Measurements from ENCODE around the gene ACTN3.
"Not testable (repeated sequence)": the region's sequence is repeated elsewhere in the genome, so short reads cannot be mapped to it uniquely, and the experiment has no call there.

ACTN3 gene

GRCh38 chr11:66567787-66568123 is 21.1 kb downstream of the ACTN3 start:
- no peak for DNase-seq

- DNase-seq = peak; percentile 18
Measured at GRCh38 chr11:66568124-66568916, 21.6 kb downstream of the ACTN3 start, which contains the start of gene CTSF. Gene CTSF (minus strand): TSS chr11:66568606. CDS start chr11:66568486, 120 bp downstream.

GRCh38 chr11:66569076-66569475 is 22.4 kb downstream of the ACTN3 start:
- no peak for DNase-seq

DNA sequence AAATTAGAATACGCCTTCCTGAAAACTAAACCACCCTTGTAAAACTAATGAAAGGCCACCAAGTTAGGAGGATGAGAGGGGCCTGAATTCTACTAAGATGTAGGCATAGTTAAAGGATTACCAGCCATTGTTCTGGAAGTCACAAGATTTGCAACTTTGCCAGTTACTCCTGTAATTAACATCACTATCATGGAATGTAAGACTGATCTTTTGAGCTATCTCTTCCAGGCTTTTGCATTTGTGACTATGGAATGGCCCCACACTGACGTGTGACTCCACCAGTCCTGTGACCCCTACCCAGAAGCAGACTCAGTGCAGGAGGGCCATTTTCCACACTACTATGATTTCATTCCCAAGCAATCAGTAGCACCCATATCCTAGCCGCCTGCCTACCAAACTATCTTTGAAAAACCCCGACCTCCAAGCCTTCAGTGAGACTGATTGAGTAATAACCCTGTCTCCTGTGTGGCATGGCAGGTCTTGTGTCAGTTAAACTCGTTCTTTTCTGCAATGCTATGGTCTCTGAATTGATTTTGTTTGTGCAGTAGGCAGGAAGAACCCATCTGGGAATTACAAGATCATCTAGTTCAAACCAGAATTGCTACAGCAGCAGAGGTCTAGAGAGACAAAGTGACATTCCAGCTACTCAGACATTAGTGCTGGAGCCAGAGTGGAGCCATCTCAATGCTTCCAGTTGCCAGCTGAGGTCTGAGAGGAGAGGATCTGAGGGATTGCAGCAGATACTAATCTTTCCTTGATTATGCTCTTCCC is 23.6 kb downstream of the ACTN3 start:
- no peak for DNase-seq

- no peak for DNase-seq
Measured at GRCh38 chr11:66570850-66571180, 24.1 kb downstream of the ACTN3 start.

DNA sequence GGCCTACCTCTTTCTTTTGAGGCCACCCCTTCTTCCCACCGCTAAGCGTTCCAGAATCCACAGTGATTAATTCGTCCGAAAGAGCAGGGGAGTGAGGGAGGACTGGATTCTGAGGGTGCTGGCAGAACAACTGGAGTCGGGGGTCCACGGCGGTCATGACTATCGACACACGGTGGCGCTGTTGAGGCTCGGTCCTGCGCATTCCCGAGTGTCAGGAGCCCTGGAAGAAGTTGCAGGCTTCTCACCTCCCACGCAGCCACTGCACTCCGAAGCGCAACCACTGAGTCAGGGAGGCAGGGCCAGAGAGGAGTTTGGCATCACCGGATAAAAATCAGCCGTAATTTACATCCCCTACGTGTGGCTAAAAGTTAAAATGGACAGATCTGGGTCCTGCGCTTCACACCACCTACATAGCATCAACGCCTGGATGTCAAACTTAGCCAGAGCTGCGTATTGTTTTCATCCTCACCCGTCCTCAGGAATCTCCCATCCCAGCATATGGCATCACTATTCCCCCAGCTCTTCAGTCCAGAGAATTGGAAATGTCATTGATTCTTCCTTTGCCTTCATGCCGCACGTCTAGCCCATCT is 32.4 kb downstream of the ACTN3 start:
- peak; percentile 39 for DNase-seq

GRCh38 chr11:66580803-66581202 is 34.1 kb downstream of the ACTN3 start:
- DNase-seq = no peak

GRCh38 chr11:66581261-66581660 is 34.6 kb downstream of the ACTN3 start:
- no peak for DNase-seq

DNA sequence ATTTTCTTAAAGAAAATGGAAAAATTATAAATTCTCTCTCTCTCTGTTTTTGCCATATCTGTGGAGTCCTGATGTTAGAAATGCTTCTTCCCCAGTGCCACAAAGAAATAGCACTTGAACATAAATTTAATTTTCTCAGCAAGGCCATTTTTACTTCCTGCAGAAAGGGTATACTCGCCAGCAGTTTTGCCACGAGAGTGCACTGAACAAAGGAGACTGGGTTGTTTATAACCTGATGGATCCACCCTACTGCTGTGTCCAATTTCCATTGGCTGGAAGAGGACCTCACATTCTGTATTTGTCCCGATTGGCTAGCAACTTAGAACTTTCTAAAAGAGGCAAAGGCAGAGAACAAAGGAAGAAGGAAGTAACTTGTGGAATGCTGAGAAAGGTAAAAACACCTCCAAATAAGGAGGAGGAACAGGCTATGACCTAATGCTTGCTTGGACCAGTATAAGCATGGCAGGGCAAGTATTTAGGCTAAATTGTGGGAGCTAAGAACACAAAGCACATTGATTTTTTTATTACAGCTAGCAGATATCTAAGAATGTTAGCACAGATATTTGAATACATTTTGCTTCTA is 36.0 kb downstream of the ACTN3 start:
- not testable (repeated sequence) for DNase-seq

DNA sequence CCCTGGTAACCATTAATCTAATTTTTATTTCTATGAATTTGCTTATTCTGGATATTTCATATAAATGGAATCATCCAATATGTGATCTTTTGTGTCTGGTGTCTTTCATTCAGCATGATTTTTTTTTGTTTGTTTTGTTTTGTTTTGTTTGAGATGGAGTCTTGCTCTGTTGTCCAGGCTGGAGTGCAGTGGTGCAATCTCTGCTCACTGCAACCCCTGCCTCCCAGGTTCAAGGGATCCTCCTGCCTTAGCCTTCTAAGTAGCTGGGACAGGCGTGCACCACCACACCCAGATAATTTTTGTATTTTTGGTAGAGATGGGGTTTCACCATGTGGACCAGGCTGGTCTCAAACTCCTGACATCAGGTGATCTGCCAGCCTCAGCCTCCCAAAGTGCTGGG is 38.7 kb downstream of the ACTN3 start:
- DNase-seq = not testable (repeated sequence)

DNA sequence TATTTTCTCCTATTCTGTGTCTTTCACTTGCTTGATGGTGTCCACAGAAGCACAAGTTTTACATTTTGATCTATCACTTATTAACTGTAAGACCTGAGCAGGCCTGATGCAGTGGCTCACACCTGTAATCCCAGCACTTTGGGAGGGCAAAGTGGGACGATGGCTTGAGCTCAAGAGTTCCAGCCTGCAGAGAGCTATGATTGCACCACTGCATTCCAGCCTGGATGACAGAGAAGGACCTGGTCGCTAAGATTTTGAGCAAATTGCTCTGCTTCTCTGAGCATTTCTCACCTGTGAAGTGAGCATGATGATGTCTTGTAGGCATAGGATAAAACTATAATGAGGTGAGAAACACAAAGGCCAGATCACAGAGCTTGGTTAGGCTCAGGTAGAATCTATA is 39.4 kb downstream of the ACTN3 start:
- no peak for DNase-seq

- DNase-seq = not testable (repeated sequence)
Measured at GRCh38 chr11:66589315-66589714, 42.6 kb downstream of the ACTN3 start.

- no peak for DNase-seq
Measured at GRCh38 chr11:66589996-66590675, 43.4 kb downstream of the ACTN3 start.

DNA sequence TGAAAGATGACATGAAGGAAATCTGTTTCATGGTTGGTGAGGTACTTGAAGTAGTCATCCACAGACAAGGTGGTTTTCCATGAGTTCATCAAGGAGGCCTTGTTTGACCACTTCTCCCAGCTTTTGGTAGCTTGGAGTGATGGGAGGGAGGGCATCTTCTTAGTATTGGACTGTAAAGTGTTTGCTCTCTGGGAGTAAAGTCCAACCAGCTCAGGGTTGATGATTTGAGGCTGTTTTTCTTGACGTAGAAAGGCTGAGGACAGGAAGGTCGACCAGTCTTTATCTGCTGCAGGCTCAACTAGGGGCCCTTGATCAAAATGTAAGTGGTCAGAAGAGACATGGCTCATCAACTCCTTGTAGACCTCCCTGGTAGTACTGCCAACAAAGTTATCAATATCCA is 44.5 kb downstream of the ACTN3 start:
- DNase-seq = no peak

DNA sequence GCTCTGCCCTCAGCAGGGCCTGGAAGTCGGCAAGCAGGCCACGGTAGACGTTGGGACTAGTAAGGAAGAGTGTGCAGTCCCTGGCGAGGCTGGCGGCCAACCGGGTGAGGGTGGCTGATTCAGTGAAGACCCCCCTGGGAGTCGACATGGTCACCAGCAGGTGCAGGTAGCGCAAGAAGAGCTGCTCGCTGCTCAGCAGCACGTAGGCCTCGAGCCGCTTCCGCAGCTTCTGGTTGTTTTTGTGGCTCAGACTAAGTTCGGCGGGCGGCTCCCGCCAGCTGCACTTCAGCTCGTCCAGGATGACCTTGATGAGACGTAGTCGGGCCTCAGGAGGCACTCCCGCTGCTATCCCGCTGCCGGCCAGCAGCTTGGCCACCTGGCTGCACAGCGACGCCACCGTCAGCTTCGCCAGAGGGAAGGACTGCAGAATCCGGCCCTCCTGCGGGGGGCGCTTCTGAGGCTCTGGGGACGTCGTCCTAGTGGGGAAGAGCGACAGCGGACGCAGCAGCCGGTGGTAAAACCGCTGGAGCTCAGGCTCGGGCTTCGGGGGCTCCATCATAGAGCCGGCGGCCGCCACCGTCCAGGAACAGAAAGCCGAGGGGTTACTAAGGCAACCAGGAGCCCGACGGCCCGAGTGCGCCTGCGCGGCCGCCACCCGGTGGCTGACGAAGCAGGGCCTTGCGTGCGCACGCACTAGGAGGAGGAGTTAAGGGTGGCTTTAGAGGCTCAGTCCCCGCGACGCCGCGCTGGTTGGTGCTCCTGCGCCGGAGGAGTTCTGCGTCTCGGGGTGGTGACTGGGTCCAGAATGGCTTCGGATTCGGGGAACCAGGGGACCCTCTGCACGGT is 46.0 kb downstream of the ACTN3 start, which contains the start of the genes CCDC87 and CCS:
Gene CCDC87, minus strand, starts transcription at position 607 of the 846 bp plus-strand sequence. Its CDS starts 48 bp downstream, at position 559.
Gene CCS, plus strand, starts transcription at position 729 of the 846 bp plus-strand sequence. Its CDS starts 77 bp downstream, at position 806.
- DNase-seq = peak; percentile 93

DNA sequence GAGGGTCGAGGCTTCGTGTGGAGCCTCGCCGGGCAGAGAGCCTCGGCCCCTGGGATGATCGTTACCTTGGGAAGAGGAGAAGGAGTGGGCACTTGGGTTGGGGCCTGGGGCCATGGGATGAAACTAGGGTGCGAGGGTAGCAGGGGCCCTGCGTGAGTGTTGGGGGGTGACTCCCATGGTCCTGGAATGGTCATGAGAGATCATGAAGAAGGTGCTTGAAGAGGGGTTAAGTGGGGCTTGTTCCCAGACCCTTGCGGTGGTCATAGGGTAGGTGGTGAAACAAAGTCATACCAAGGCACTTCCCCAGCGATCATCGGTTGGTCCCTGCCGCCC is 46.6 kb downstream of the ACTN3 start:
- DNase-seq = no peak

GRCh38 chr11:66593650-66594049 is 46.9 kb downstream of the ACTN3 start:
- DNase-seq = no peak

GRCh38 chr11:66595245-66595904 is 48.7 kb downstream of the ACTN3 start:
- DNase-seq = no peak

DNA sequence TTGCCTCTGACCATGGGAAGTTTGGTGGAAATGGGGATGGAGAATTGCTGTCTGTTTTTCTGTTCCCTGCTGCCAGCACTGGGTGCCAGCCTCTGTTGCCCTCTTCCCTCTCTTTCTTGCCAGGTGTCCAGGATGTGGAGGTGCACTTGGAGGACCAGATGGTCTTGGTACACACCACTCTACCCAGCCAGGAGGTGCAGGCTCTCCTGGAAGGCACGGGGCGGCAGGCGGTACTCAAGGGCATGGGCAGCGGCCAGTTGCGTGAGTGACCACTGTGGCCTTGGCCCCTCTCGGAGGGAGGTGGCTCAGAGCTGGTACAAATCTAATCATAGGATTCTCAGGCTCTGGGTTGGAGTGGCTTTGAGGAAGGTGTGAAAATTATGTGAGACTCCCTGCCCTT is 52.3 kb downstream of the ACTN3 start:
- DNase-seq = no peak

DNA sequence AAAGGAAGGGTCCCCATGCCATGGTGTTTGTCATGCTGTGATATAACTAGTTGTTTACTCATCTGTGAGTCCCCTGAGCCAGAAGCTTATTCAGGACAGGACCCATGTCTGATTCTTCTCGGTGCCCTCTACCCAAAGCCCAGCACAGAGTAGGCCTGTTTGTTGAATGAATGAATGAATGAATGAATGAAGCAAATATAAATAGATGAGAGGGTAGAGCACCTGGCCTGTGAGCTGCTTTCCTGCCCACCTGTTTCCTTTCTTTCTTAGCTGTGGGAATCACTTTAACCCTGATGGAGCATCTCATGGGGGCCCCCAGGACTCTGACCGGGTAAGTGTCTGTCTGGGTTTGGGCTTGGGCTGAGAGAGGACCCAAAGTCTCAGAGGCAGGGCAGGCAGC is 53.5 kb downstream of the ACTN3 start:
- no peak for DNase-seq

DNA sequence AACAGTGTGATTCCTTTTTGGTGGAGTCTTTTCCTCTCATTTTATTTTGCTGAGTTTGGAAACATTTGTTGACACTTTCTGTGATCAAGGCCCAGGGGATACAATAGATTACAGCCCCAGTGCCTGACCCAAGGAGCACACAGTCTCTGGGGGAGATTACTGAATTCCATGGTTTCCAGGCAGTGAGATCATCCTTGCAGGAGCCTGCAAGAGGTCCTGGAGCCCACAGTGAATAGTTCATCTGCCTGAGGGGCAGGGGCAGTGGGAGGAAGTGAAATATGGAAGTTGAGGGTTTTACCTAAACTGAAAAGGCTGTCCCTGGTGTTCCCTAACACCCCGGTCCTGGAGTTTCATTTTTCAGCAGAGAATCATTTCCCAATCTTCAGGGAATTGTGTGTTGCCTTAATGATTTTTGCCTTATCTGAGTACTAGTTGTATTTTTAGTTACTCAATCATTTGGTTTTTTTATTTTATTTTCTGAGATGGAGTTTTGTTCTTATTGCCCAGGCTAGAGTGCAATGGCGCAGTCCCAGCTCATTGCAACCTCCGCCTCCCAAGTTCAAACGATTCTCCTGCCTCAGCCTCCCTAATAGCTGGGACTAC is 54.0 kb downstream of the ACTN3 start:
- no peak for DNase-seq
